ENCODE results near the gene CELA2B. TPM values are rescaled to one million over a fixed set of nuclear protein-coding genes. Genes with fewer than 3 reads are reported as not detected.

The CELA2B gene
- total and polyA plus RNA-seq, 10 of the 15 experiments (the other 5 are each of a cell fraction or from before 2014, with no cell fraction given) = not detected

- no peak for TF ChIP-seq GATAD2B (conservative IDR thresholded peaks at IDR 0.05; ENCODE audit: low read depth)
Measured at GRCh38 chr1:15455522-15455921, 20.4 kb upstream of the CELA2B start (continued).

GRCh38 chr1:15456313-15456954 is 19.5 kb upstream of the CELA2B start, which contains the start of gene CELA2A:
Gene CELA2A, plus strand, starts transcription at chr1:15456732. Its CDS starts 22 bp downstream, at chr1:15456754.
- SMC1A ChIA-PET (ENCODE audit: uncharacterized antibody, unreplicated experiment) = interaction anchor here (0.7 kb wide), 1 partner anchor 208 kb away, joined by 3 read pairs; no protein-coding TSS in a partner anchor
- intact Hi-C loops (cut with micrococcal nuclease; ENCODE audit: unreplicated experiment) (no loop called here), in situ Hi-C loops (cut with MboI) (no loop called here)
- TF ChIP-seq SMAD5 (IDR thresholded peaks at IDR 0.05; ENCODE audit: low read depth) (no peak), NFIC (IDR thresholded peaks at IDR 0.05; ENCODE audit: low read depth, low read length) (no peak), FOXM1 (IDR thresholded peaks at IDR 0.05; ENCODE audit: low read depth, low read length) (no peak), STAT1 (conservative IDR thresholded peaks at IDR 0.05) (no peak), ATF7 (IDR thresholded peaks at IDR 0.05; ENCODE audit: low read depth) (no peak), SIX5 (IDR thresholded peaks at IDR 0.05; ENCODE audit: low read depth, low read length, severe bottlenecking) (no peak), E2F4 (IDR thresholded peaks at IDR 0.05; ENCODE audit: low read depth, low read length) (no peak), TARDBP (IDR thresholded peaks at IDR 0.05; ENCODE audit: borderline replicate concordance) (no peak), STAT3 (IDR thresholded peaks at IDR 0.05; ENCODE audit: low read depth, low read length) (no peak), GATAD2B (conservative IDR thresholded peaks at IDR 0.05; ENCODE audit: low read depth) (no peak), NKRF (conservative IDR thresholded peaks at IDR 0.05) (no peak), CHD4 (IDR thresholded peaks at IDR 0.05) (no peak), SRF (IDR thresholded peaks at IDR 0.05; ENCODE audit: low read depth in 2 of 2, low read length in 2 of 2) (no peak), HDAC6 (IDR thresholded peaks at IDR 0.05; ENCODE audit: unreplicated experiment) (no peak), RELA (IDR thresholded peaks at IDR 0.05; ENCODE audit: borderline replicate concordance, partially characterized antibody) (no peak)
- TF ChIP-seq, protein P1, sequence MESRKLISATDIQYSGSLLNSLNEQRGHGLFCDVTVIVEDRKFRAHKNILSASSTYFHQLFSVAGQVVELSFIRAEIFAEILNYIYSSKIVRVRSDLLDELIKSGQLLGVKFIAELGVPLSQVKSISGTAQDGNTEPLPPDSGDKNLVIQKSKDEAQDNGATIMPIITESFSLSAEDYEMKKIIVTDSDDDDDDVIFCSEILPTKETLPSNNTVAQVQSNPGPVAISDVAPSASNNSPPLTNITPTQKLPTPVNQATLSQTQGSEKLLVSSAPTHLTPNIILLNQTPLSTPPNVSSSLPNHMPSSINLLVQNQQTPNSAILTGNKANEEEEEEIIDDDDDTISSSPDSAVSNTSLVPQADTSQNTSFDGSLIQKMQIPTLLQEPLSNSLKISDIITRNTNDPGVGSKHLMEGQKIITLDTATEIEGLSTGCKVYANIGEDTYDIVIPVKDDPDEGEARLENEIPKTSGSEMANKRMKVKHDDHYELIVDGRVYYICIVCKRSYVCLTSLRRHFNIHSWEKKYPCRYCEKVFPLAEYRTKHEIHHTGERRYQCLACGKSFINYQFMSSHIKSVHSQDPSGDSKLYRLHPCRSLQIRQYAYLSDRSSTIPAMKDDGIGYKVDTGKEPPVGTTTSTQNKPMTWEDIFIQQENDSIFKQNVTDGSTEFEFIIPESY (IDR thresholded peaks at IDR 0.05) = no peak
- BruUV-seq (replicated peaks) = no TSS peak
- H3K27me3 ChIP-seq (replicated peaks in 1 of 2; ENCODE audit: control insufficient read depth in 2 of 2, insufficient read depth in 2 of 2, low read length in 1 of 2) = no peaks in the 10 kb centered on the region; a peak in 1 of 4 replicates
- RAD21 ChIA-PET (ENCODE audit: unreplicated experiment) = no interaction called here
- no peak for FAIRE-seq
- POLR2A ChIA-PET = no interaction called here
- H3K9ac ChIP-seq (ENCODE audit: control insufficient read depth, insufficient read depth, low read length) = no peak within 1 kb of the TSS
- H3K79me2 ChIP-seq (ENCODE audit: control insufficient read depth, insufficient read depth, low read length) = no peaks in the 10 kb centered on the region
- ATAC-seq = no peak
- WGBS (ENCODE audit: insufficient coverage, insufficient replicate concordance, low lambda C conversion rate, missing lambda C conversion rate) = 75% methylated on average over 8 of the region's 8 CpGs
- CTCF ChIA-PET = no interaction called here
- DNase-seq (ENCODE audit: low read depth, low spot score) = no peak
- no peaks in the 10 kb centered on the region; the same call in 2 of the 3 replicates for H3K9me3 ChIP-seq (replicated peaks; ENCODE audit: control insufficient read depth, insufficient read depth, low read length)
- peak within 1 kb of the TSS; percentile 17; the same call in 1 of the 2 replicates for H3K4me2 ChIP-seq (ENCODE audit: control insufficient read depth, insufficient read depth)
- peaks cover 4% of the 10 kb centered on the region for H3K4me1 ChIP-seq (ENCODE audit: control insufficient read depth, insufficient read depth, low read length)
- no peak within 1 kb of the TSS for H3K27ac ChIP-seq (ENCODE audit: control insufficient read depth, insufficient read depth)
- H3K36me3 ChIP-seq (ENCODE audit: control insufficient read depth in 2 of 2, insufficient read depth in 2 of 2, low read length in 1 of 2) = no peaks in the 10 kb centered on the region
- no peak within 1 kb of the TSS for H2AFZ ChIP-seq (ENCODE audit: control insufficient read depth, low read depth, low read length)
- no peaks in the 10 kb centered on the region for H4K20me1 ChIP-seq (ENCODE audit: control insufficient read depth, insufficient read depth)
- no peak within 1 kb of the TSS for H3K4me3 ChIP-seq

All from GM12878 (cell line).